K562 (cell line): ENCODE measurements around the gene CDC37. TPM values are rescaled to one million over a fixed set of nuclear protein-coding genes. Genes with fewer than 3 reads are reported as not detected.
A peak's percentile ranks its signal among the peaks of the same experiment; 100 is the strongest.

Experiments
- CTBP1 ChIP-seq: fragments of 450-650 bp; IDR thresholded peaks from 2 replicates; pipeline ENCODE4 v1.6.1; 2016; ENCODE audit warnings: borderline replicate concordance
- POLR2AphosphoS2 ChIP-seq: IDR thresholded peaks from 2 replicates; pipeline ENCODE4 v1.6.1; 2012; ENCODE audit warnings: low read length, improper control_type of control experiment
- POU5F1 ChIP-seq: fragments of 150-350 bp; IDR thresholded peaks from 2 replicates; pipeline ENCODE4 v1.6.1; 2014; ENCODE audit warnings: borderline replicate concordance, low read length, low read depth, mild to moderate bottlenecking; ENCODE audit not compliant: partially characterized antibody
- SP2 ChIP-seq: IDR thresholded peaks from 2 replicates; pipeline ENCODE4 v1.6.1; 2011; ENCODE audit warnings: mild to moderate bottlenecking, low read depth, low read length, moderate library complexity; ENCODE audit not compliant: poor library complexity, severe bottlenecking; ENCODE audit errors: extremely low read depth
- polyA plus RNA-seq, 8 experiments: library from polyadenylated mRNA; depleted of rRNA in 4 of 8; stranded (reverse) in 5 of 8; unstranded in 3 of 8; fragments of >200 nt; fragmentation: Nextera tagmentation in 2 of 8; fragmentation: Illumina TruSeq in 1 of 8; extraction: Ambion mirVana in 2 of 8; extraction: Trizol in 1 of 8; gene quantifications; 2 replicates each; pipeline versions ENCODE4 v1.2.1 to v1.2.3, GENCODE V29; 2011 to 2014; ENCODE audit warnings: inconsistent platforms in 1 of 8, missing spikeins in 1 of 8
- total RNA-seq, 7 experiments: library from RNA; depleted of rRNA in 6 of 7; stranded (reverse); fragments of >200 nt in 6 of 7; fragmentation: Illumina TruSeq in 2 of 7; extraction: Trizol in 2 of 7; gene quantifications; 2 replicates each; pipeline versions ENCODE4 v1.2.1 to v1.2.3, GENCODE V29; 2011 to 2021; ENCODE audit warnings: low replicate concordance in 1 of 7
- TF ChIP-seq, protein P1 (sequence below): sonication (generic); formaldehyde crosslinking; IDR thresholded peaks from 2 replicates; pipeline ENCODE4 v1.8.0; 2022; ENCODE audit warnings: mild to moderate bottlenecking, missing genetic modification reagents
- TF ChIP-seq, protein P2 (sequence below), 2 experiments: fragments of 450-650 bp in 1 of 2; sonication (generic) in 1 of 2; formaldehyde crosslinking in 1 of 2; IDR thresholded peaks; 2 replicates each; pipeline versions ENCODE4 v1.7.1 to v1.9.0; 2016 to 2022; ENCODE audit warnings: inconsistent platforms in 1 of 2, mild to moderate bottlenecking in 1 of 2, missing genetic modification reagents in 1 of 2
- TF ChIP-seq, protein P3 (sequence below): sonication (generic); formaldehyde crosslinking; IDR thresholded peaks from 2 replicates; pipeline ENCODE4 v1.8.0; 2023; ENCODE audit warnings: mild to moderate bottlenecking, missing genetic modification reagents

CDC37 gene
- total and polyA plus RNA-seq, 9 of the 15 experiments (the other 6 are each of a cell fraction or from before 2014, with no cell fraction given), result 6.6 to 538 (median 227) TPM

DNA sequence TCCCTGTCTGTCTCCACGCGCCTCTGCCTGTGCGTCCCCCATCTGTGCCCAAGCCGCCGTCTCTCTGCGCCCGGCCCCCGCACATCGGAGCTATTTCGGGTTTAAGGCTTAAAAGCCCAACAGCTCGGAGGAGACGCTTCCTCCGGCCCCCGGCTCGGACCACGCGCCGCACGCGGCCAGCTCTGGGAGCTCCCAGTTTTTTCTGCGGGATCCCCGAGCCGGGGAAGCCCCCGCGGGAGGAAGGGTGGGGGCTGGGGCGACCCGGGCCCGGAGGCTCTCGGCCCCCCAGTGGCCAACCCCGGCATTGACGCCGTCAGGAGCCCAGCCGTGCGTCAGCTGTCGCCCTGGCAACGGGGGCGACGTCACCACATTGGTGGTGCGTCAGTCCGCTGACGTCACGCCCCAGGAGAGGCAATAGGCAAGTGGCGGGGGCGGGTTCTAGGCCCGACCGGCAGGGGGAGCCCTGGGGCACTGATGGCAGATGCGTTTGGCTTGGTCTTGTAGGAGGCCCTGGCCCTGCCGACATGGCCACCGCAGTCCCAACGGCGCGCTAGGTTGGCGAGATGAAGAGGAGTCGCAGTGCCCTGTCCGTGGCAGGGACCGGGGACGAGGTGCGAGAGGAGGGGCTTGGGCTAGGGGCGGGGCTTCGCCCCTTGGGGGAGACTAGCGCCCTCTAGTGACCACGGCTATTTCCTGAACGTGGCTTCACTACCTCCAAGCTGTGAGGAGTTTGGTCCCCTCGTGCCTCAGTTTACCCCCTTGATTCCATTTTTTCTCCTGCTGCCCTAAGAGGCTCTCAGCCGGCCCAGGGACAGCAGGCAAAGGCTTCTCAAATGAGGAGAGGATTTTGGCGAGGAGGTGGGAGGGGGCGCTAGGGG is 13.3 kb upstream of the CDC37 start (continued):
- TF ChIP-seq, protein P1, sequence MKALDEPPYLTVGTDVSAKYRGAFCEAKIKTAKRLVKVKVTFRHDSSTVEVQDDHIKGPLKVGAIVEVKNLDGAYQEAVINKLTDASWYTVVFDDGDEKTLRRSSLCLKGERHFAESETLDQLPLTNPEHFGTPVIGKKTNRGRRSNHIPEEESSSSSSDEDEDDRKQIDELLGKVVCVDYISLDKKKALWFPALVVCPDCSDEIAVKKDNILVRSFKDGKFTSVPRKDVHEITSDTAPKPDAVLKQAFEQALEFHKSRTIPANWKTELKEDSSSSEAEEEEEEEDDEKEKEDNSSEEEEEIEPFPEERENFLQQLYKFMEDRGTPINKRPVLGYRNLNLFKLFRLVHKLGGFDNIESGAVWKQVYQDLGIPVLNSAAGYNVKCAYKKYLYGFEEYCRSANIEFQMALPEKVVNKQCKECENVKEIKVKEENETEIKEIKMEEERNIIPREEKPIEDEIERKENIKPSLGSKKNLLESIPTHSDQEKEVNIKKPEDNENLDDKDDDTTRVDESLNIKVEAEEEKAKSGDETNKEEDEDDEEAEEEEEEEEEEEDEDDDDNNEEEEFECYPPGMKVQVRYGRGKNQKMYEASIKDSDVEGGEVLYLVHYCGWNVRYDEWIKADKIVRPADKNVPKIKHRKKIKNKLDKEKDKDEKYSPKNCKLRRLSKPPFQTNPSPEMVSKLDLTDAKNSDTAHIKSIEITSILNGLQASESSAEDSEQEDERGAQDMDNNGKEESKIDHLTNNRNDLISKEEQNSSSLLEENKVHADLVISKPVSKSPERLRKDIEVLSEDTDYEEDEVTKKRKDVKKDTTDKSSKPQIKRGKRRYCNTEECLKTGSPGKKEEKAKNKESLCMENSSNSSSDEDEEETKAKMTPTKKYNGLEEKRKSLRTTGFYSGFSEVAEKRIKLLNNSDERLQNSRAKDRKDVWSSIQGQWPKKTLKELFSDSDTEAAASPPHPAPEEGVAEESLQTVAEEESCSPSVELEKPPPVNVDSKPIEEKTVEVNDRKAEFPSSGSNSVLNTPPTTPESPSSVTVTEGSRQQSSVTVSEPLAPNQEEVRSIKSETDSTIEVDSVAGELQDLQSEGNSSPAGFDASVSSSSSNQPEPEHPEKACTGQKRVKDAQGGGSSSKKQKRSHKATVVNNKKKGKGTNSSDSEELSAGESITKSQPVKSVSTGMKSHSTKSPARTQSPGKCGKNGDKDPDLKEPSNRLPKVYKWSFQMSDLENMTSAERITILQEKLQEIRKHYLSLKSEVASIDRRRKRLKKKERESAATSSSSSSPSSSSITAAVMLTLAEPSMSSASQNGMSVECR, result peak; percentile 93
- TF ChIP-seq CTBP1, result peak; percentile 96
- no peak for TF ChIP-seq SP2
- TF ChIP-seq POU5F1, result peak; percentile 46
- TF ChIP-seq, protein P2, sequence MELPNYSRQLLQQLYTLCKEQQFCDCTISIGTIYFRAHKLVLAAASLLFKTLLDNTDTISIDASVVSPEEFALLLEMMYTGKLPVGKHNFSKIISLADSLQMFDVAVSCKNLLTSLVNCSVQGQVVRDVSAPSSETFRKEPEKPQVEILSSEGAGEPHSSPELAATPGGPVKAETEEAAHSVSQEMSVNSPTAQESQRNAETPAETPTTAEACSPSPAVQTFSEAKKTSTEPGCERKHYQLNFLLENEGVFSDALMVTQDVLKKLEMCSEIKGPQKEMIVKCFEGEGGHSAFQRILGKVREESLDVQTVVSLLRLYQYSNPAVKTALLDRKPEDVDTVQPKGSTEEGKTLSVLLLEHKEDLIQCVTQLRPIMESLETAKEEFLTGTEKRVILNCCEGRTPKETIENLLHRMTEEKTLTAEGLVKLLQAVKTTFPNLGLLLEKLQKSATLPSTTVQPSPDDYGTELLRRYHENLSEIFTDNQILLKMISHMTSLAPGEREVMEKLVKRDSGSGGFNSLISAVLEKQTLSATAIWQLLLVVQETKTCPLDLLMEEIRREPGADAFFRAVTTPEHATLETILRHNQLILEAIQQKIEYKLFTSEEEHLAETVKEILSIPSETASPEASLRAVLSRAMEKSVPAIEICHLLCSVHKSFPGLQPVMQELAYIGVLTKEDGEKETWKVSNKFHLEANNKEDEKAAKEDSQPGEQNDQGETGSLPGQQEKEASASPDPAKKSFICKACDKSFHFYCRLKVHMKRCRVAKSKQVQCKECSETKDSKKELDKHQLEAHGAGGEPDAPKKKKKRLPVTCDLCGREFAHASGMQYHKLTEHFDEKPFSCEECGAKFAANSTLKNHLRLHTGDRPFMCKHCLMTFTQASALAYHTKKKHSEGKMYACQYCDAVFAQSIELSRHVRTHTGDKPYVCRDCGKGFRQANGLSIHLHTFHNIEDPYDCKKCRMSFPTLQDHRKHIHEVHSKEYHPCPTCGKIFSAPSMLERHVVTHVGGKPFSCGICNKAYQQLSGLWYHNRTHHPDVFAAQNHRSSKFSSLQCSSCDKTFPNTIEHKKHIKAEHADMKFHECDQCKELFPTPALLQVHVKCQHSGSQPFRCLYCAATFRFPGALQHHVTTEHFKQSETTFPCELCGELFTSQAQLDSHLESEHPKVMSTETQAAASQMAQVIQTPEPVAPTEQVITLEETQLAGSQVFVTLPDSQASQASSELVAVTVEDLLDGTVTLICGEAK (IDR thresholded peaks at IDR 0.05), result peak; percentile 40
- TF ChIP-seq, protein P2 (CRISPR knock-in tag; IDR thresholded peaks at IDR 0.05), result no peak; the same call in 1 of the 2 replicates
- TF ChIP-seq, protein P3, sequence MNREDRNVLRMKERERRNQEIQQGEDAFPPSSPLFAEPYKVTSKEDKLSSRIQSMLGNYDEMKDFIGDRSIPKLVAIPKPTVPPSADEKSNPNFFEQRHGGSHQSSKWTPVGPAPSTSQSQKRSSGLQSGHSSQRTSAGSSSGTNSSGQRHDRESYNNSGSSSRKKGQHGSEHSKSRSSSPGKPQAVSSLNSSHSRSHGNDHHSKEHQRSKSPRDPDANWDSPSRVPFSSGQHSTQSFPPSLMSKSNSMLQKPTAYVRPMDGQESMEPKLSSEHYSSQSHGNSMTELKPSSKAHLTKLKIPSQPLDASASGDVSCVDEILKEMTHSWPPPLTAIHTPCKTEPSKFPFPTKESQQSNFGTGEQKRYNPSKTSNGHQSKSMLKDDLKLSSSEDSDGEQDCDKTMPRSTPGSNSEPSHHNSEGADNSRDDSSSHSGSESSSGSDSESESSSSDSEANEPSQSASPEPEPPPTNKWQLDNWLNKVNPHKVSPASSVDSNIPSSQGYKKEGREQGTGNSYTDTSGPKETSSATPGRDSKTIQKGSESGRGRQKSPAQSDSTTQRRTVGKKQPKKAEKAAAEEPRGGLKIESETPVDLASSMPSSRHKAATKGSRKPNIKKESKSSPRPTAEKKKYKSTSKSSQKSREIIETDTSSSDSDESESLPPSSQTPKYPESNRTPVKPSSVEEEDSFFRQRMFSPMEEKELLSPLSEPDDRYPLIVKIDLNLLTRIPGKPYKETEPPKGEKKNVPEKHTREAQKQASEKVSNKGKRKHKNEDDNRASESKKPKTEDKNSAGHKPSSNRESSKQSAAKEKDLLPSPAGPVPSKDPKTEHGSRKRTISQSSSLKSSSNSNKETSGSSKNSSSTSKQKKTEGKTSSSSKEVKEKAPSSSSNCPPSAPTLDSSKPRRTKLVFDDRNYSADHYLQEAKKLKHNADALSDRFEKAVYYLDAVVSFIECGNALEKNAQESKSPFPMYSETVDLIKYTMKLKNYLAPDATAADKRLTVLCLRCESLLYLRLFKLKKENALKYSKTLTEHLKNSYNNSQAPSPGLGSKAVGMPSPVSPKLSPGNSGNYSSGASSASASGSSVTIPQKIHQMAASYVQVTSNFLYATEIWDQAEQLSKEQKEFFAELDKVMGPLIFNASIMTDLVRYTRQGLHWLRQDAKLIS, result peak; percentile 93; the same call in 1 of the 2 replicates
- TF ChIP-seq POLR2AphosphoS2, result 0 out of 2 replicates have a peak, but pooled peaks have one; percentile 80
